ENCODE data around the gene GALNT10.

Gene GALNT10

GRCh38 chr5:154446195-154447088 lies 255.9 kb downstream of the GALNT10 start:
- DNase-seq (ENCODE audit: extremely low read depth, low read depth) = no peak

GRCh38 chr5:154447089-154447725 lies 256.7 kb downstream of the GALNT10 start:
- DNase-seq (ENCODE audit: extremely low read depth, low read depth) = no peak

More at GRCh38 chr5:154446195-154447088, 255.9 kb downstream of the GALNT10 start:
- no peak for TF ChIP-seq CTCF (IDR thresholded peaks at IDR 0.05; ENCODE audit: low read depth, low read length)

GRCh38 chr5:154449786-154450185 lies 259.3 kb downstream of the GALNT10 start:
- no peak for TF ChIP-seq CTCF (IDR thresholded peaks at IDR 0.05; ENCODE audit: low read depth, low read length)

More at GRCh38 chr5:154447089-154447725, 256.7 kb downstream of the GALNT10 start:
- TF ChIP-seq CTCF (IDR thresholded peaks at IDR 0.05; ENCODE audit: low read depth, low read length) = no peak

GRCh38 chr5:154451957-154452356 lies 261.4 kb downstream of the GALNT10 start:
- no peak for DNase-seq (ENCODE audit: extremely low read depth, low read depth)
- TF ChIP-seq CTCF (IDR thresholded peaks at IDR 0.05; ENCODE audit: low read depth, low read length) = no peak

More at GRCh38 chr5:154449786-154450185, 259.3 kb downstream of the GALNT10 start:
- DNase-seq (ENCODE audit: extremely low read depth, low read depth) = no peak

- no peak for TF ChIP-seq CTCF (IDR thresholded peaks at IDR 0.05; ENCODE audit: low read depth, low read length)
- no peak for DNase-seq (ENCODE audit: extremely low read depth, low read depth)
Measured at GRCh38 chr5:154455585-154455984, 265.1 kb downstream of the GALNT10 start.

GRCh38 chr5:154456540-154456939 lies 266.0 kb downstream of the GALNT10 start:
- no peak for TF ChIP-seq CTCF (IDR thresholded peaks at IDR 0.05; ENCODE audit: low read depth, low read length)
- DNase-seq (ENCODE audit: extremely low read depth, low read depth) = no peak

- no peak for TF ChIP-seq CTCF (IDR thresholded peaks at IDR 0.05; ENCODE audit: low read depth, low read length)
- DNase-seq (ENCODE audit: extremely low read depth, low read depth) = no peak
Measured at GRCh38 chr5:154459015-154459414, 268.5 kb downstream of the GALNT10 start.
